Endothelial cell of umbilical vein (primary cell): ENCODE results near the gene SNED1.

Experiments used
- CTCF ChIP-seq, 2 donors: IDR thresholded peaks; 1 replicate in 1 of 2; 2 replicates in 1 of 2; pipeline ENCODE4 v1.5.1; 2011; ENCODE audit warnings: low read length in 2 of 2, mild to moderate bottlenecking in 2 of 2, moderate library complexity in 2 of 2, control low read depth in 1 of 2, inconsistent platforms in 1 of 2, low read depth in 1 of 2; ENCODE audit not compliant: insufficient read depth in 1 of 2; ENCODE audit errors: extremely low read depth in 1 of 2
- EZH2 ChIP-seq: IDR thresholded peaks from 2 replicates; pipeline ENCODE4 v1.6.1; 2012; ENCODE audit warnings: borderline replicate concordance, low read depth, mild to moderate bottlenecking, moderate library complexity, low read length, inconsistent platforms; ENCODE audit not compliant: severe bottlenecking
- FOS ChIP-seq: IDR thresholded peaks from 2 replicates; pipeline ENCODE4 v1.6.1; 2011; ENCODE audit warnings: mild to moderate bottlenecking, low read length, moderate library complexity, borderline replicate concordance; ENCODE audit not compliant: insufficient read depth
- POLR2A ChIP-seq: IDR thresholded peaks from 2 replicates; pipeline ENCODE4 v1.6.1; 2012; ENCODE audit warnings: low read depth, mild to moderate bottlenecking, control low read depth, low read length

- TF ChIP-seq EZH2 (no peak), CTCF (IDR thresholded peaks at IDR 0.05; ENCODE audit: extremely low read depth in 1 of 2, insufficient read depth in 1 of 2, low read depth in 1 of 2, low read length in 2 of 2) (no peak), POLR2A (no peak), FOS (no peak)
Measured at GRCh38 chr2:240988146-240988545, 10.3 kb upstream of the SNED1 start.
